GM12878 (cell line): Measurements from ENCODE around the gene TBXA2R. TPM values are rescaled to one million over a fixed set of nuclear protein-coding genes. Genes with fewer than 3 reads are reported as not detected.

Experiments used
- ATAC-seq: fragments of 200-7000 bp; cut with Tn5 transposase; 3 replicates; pipeline ENCODE4 v1.9.1; 2020; ENCODE audit warnings: mild to moderate bottlenecking, moderate library complexity
- BruUV-seq: library from RNA; stranded (reverse); fragments of 400-500 nt; replicated peaks from 2 replicates; lab custom pipeline; 2021; lab: Mats Ljungman, UMichigan
- CTCF ChIA-PET: fragments of 300-600 bp; sonication (Branson Sonifier 250); formaldehyde crosslinking; extraction: SDS; loops from one replicate; lab custom pipeline; 2021; ENCODE audit warnings: inconsistent platforms; lab: Yijun Ruan, JAX
- POLR2A ChIA-PET: fragments of 350-600 bp; formaldehyde crosslinking; extraction: SDS; loops from one replicate; lab custom pipeline; 2021; ENCODE audit warnings: inconsistent platforms; lab: Charles Lee
- RAD21 ChIA-PET: fragments of 300-600 bp; sonication (Branson Sonifier 250); formaldehyde crosslinking; loops from one replicate; lab custom pipeline; 2023; ENCODE audit warnings: antibody characterized with exemption; ENCODE audit not compliant: unreplicated experiment; lab: Charles Lee
- SMC1A ChIA-PET: fragments of 300-600 bp; sonication (Branson Sonifier 250); formaldehyde crosslinking; loops from one replicate; lab custom pipeline; 2023; ENCODE audit not compliant: unreplicated experiment, uncharacterized antibody; lab: Charles Lee
- DNase-seq: peaks from one replicate; pipeline ENCODE4 v3.0.0-alpha.2; 2011; ENCODE audit warnings: low read depth, low spot score
- FAIRE-seq: peaks from 3 replicates; lab custom pipeline; 2011; peaks lifted over from hg19 to GRCh38; lab: Jason Lieb, UNC
- H2AFZ ChIP-seq: 2 replicates; pipeline ENCODE4 v1.6.0; 2011; ENCODE audit warnings: low read depth, low read length, control low read depth; ENCODE audit not compliant: control insufficient read depth
- H3K27ac ChIP-seq: 2 replicates; pipeline ENCODE4 v1.5.1; 2011; ENCODE audit warnings: control low read depth; ENCODE audit not compliant: control insufficient read depth, insufficient read depth
- H3K27me3 ChIP-seq, 2 experiments: replicated peaks in 1 of 2; 2 replicates each; pipeline versions ENCODE4 v1.6.0 to v1.6.1; 2011; ENCODE audit warnings: low read length in 1 of 2; ENCODE audit not compliant: control insufficient read depth in 2 of 2, insufficient read depth in 2 of 2
- H3K36me3 ChIP-seq, 2 experiments: 2 replicates each; pipeline ENCODE4 v1.5.1; 2011; ENCODE audit warnings: low read length in 1 of 2; ENCODE audit not compliant: control insufficient read depth in 2 of 2, insufficient read depth in 2 of 2
- H3K4me1 ChIP-seq: 2 replicates; pipeline ENCODE4 v1.6.1; 2011; ENCODE audit warnings: mild to moderate bottlenecking, low read length, moderate library complexity, mixed read lengths; ENCODE audit not compliant: control insufficient read depth, insufficient read depth
- H3K4me2 ChIP-seq: 2 replicates; pipeline ENCODE4 v1.6.0; 2011; ENCODE audit warnings: control low read depth; ENCODE audit not compliant: control insufficient read depth, insufficient read depth
- H3K4me3 ChIP-seq: fragments of 200-600 bp; sonication (generic); 2 replicates; pipeline ENCODE4 v1.5.1; 2016
- H3K79me2 ChIP-seq: 2 replicates; pipeline ENCODE4 v1.6.0; 2011; ENCODE audit warnings: low read length; ENCODE audit not compliant: control insufficient read depth, insufficient read depth
- H3K9ac ChIP-seq: 2 replicates; pipeline ENCODE4 v1.8.0; 2011; ENCODE audit warnings: low read length, control low read depth, mixed read lengths; ENCODE audit not compliant: control insufficient read depth, insufficient read depth
- H3K9me3 ChIP-seq: replicated peaks from 3 replicates; pipeline ENCODE4 v1.5.1; 2011; ENCODE audit warnings: mild to moderate bottlenecking, low read length; ENCODE audit not compliant: control insufficient read depth, insufficient read depth
- H4K20me1 ChIP-seq: 2 replicates; pipeline ENCODE4 v1.6.0; 2011; ENCODE audit not compliant: control insufficient read depth, insufficient read depth
- BCL3 ChIP-seq: IDR thresholded peaks from 2 replicates; pipeline ENCODE4 v1.6.1; 2011; ENCODE audit warnings: borderline replicate concordance, low read depth, mild to moderate bottlenecking, moderate library complexity, low read length; ENCODE audit not compliant: insufficient read depth, poor library complexity, severe bottlenecking
- HSF1 ChIP-seq: fragments of 150-350 bp; IDR thresholded peaks from 2 replicates; pipeline ENCODE4 v1.6.1; 2014; ENCODE audit warnings: mild to moderate bottlenecking, low read depth, low read length
- WGBS: methylation state at CpG from one replicate; pipeline ENCODE4 v1.1.6; 2016; ENCODE audit warnings: low lambda C conversion rate; ENCODE audit not compliant: insufficient replicate concordance, insufficient coverage; ENCODE audit errors: missing lambda C conversion rate; 5-methylcytosine and 5-hydroxymethylcytosine counted together
- in situ Hi-C: fragments of 300-500 bp; cut with MboI; formaldehyde crosslinking; loops from 9 replicates; pipeline ENCODE4 v1.14.3; 2018; ENCODE audit warnings: mixed read lengths
- intact Hi-C: fragments of 100-400 bp; cut with micrococcal nuclease; formaldehyde crosslinking; loops from one replicate; pipeline ENCODE4 v1.14.2; 2022; ENCODE audit not compliant: unreplicated experiment
- polyA plus RNA-seq, 11 experiments: library from polyadenylated mRNA; depleted of rRNA in 4 of 11; unstranded in 6 of 11; stranded (reverse) in 5 of 11; fragments of >200 nt; fragmentation: Nextera tagmentation in 4 of 11; fragmentation: Illumina TruSeq in 1 of 11; extraction: Ambion mirVana in 4 of 11; extraction: Trizol in 1 of 11; gene quantifications; 1 replicate in 1 of 11; 2 replicates in 10 of 11; pipeline versions ENCODE4 v1.2.1 to v1.2.3, GENCODE V29; 2011 to 2016; ENCODE audit warnings: inconsistent platforms in 2 of 11, missing spikeins in 2 of 11, low read depth in 1 of 11
- total RNA-seq, 4 experiments: library from RNA; depleted of rRNA in 3 of 4; stranded (reverse); fragments of >200 nt in 3 of 4; fragmentation: Illumina TruSeq in 1 of 4; extraction: Trizol in 1 of 4; gene quantifications; 2 replicates each; pipeline versions ENCODE4 v1.2.1 to v1.2.3, GENCODE V29; 2013 to 2021

TBXA2R gene
- total and polyA plus RNA-seq, 10 of the 15 experiments (the other 5 are each of a cell fraction or from before 2014, with no cell fraction given) = 0.03 TPM; not detected in 8

GRCh38 chr19:3643674-3644313, 37.1 kb upstream of the TBXA2R start:
- in situ Hi-C loops (no loop called here), intact Hi-C loops (no loop called here)
- ChIA-PET POLR2A (no interaction called here), RAD21 (no interaction called here), SMC1A (no interaction called here), CTCF (no interaction called here)
- H3K9ac ChIP-seq = no peak overlapping the region
- H3K4me2 ChIP-seq = no peak overlapping the region
- no peaks in the 10 kb centered on the region for H3K27me3 ChIP-seq
- H2AFZ ChIP-seq = no peak overlapping the region
- H3K79me2 ChIP-seq = no peaks in the 10 kb centered on the region
- H3K9me3 ChIP-seq = no peaks in the 10 kb centered on the region
- peak; percentile 60 for TF ChIP-seq BCL3
- TF ChIP-seq HSF1 = no peak
- no peak for FAIRE-seq
- H3K36me3 ChIP-seq = no peaks in the 10 kb centered on the region; a peak in 1 of 4 replicates
- no peak for ATAC-seq
- no peak overlapping the region for H3K27ac ChIP-seq
- BruUV-seq = no TSS peak
- WGBS = 92% methylated on average over 25 of the region's 28 CpGs
- DNase-seq = no peak
- no peaks in the 10 kb centered on the region for H4K20me1 ChIP-seq
- no peak overlapping the region for H3K4me3 ChIP-seq
- H3K4me1 ChIP-seq = no peaks in the 10 kb centered on the region
